HepG2 (cell line): ENCODE measurements around the gene PHYH. TPM values are rescaled to one million over a fixed set of nuclear protein-coding genes. Genes with fewer than 3 reads are reported as not detected.

ENCODE experiments used
- CEBPG ChIP-seq: IDR thresholded peaks from 2 replicates; pipeline ENCODE4 v1.6.1; 2016
- CENPX ChIP-seq: sonication (generic); formaldehyde crosslinking; IDR thresholded peaks from 2 replicates; pipeline ENCODE4 v1.9.0; 2021; ENCODE audit warnings: mild to moderate bottlenecking, missing genetic modification reagents, moderate library complexity
- FOSL1 ChIP-seq: sonication (generic); formaldehyde crosslinking; IDR thresholded peaks from 2 replicates; pipeline ENCODE4 v1.9.0; 2021; ENCODE audit warnings: missing genetic modification reagents, borderline replicate concordance
- GATAD2A ChIP-seq: IDR thresholded peaks from 2 replicates; pipeline ENCODE4 v1.6.1; 2016
- HNRNPK ChIP-seq: fragments of 200-400 bp; formaldehyde crosslinking; IDR thresholded peaks from 2 replicates; pipeline ENCODE4 v1.6.1; 2018; ENCODE audit warnings: low read length, low read depth, moderate library complexity, mild to moderate bottlenecking; ENCODE audit not compliant: poor library complexity, severe bottlenecking
- JUN ChIP-seq: sonication (generic); formaldehyde crosslinking; IDR thresholded peaks from 2 replicates; pipeline ENCODE4 v1.4.0; 2020; ENCODE audit warnings: mild to moderate bottlenecking, missing genetic modification reagents
- KAT8 ChIP-seq: IDR thresholded peaks from 2 replicates; pipeline ENCODE4 v1.6.1; 2016; ENCODE audit warnings: missing genetic modification reagents, missing compliant biosample characterization
- KLF15 ChIP-seq: sonication (generic); formaldehyde crosslinking; IDR thresholded peaks from 2 replicates; pipeline ENCODE4 v1.8.1; 2023; ENCODE audit warnings: borderline replicate concordance, mild to moderate bottlenecking, inconsistent platforms, missing genetic modification reagents, mixed read lengths
- MTA3 ChIP-seq: sonication (generic); formaldehyde crosslinking; IDR thresholded peaks from 2 replicates; pipeline ENCODE4 v1.4.0; 2020; ENCODE audit warnings: missing genetic modification reagents
- NR2F2 ChIP-seq: IDR thresholded peaks from 2 replicates; pipeline ENCODE4 v1.6.1; 2012; ENCODE audit warnings: low read depth, inconsistent platforms, borderline replicate concordance
- RARA ChIP-seq: IDR thresholded peaks from 2 replicates; pipeline ENCODE4 v1.6.1; 2016; ENCODE audit warnings: missing genetic modification reagents, missing compliant biosample characterization
- RBAK ChIP-seq: sonication (generic); formaldehyde crosslinking; IDR thresholded peaks from 2 replicates; pipeline ENCODE4 v1.5.1; 2020; ENCODE audit warnings: mild to moderate bottlenecking, missing genetic modification reagents
- RXRB ChIP-seq: IDR thresholded peaks from 2 replicates; pipeline ENCODE4 v1.6.1; 2016; ENCODE audit warnings: borderline replicate concordance, missing genetic modification reagents, missing compliant biosample characterization
- ZNF383 ChIP-seq: sonication (generic); formaldehyde crosslinking; IDR thresholded peaks from 2 replicates; pipeline ENCODE4 v1.4.0; 2020; ENCODE audit warnings: missing genetic modification reagents, mild to moderate bottlenecking, borderline replicate concordance
- ZNF547 ChIP-seq: sonication (generic); formaldehyde crosslinking; IDR thresholded peaks from 2 replicates; pipeline ENCODE4 v1.5.1; 2020; ENCODE audit warnings: mild to moderate bottlenecking, missing genetic modification reagents
- ZNF746 ChIP-seq: sonication (generic); formaldehyde crosslinking; IDR thresholded peaks from 2 replicates; pipeline ENCODE4 v1.8.0; 2022; ENCODE audit warnings: mild to moderate bottlenecking, missing genetic modification reagents
- polyA plus RNA-seq, 8 experiments: library from polyadenylated mRNA; depleted of rRNA in 3 of 8; stranded (reverse) in 7 of 8; unstranded in 1 of 8; fragments of >200 nt; fragmentation: Illumina TruSeq in 4 of 8; extraction: Trizol in 4 of 8; gene quantifications; 2 replicates each; pipeline versions ENCODE4 v1.2.1 to v1.2.3, GENCODE V29; 2011 to 2016; ENCODE audit warnings: low read depth in 4 of 8, missing spikeins in 1 of 8, mixed read lengths in 1 of 8; ENCODE audit not compliant: insufficient read depth in 1 of 8
- total RNA-seq, 5 experiments: library from RNA; depleted of rRNA; stranded (reverse); fragments of >200 nt; fragmentation: Illumina TruSeq; extraction: Trizol; gene quantifications; 2 replicates each; pipeline ENCODE4 v1.2.3, GENCODE V29; 2016; ENCODE audit warnings: low read depth in 1 of 5
- TF ChIP-seq, protein P1 (sequence below): sonication (generic); formaldehyde crosslinking; IDR thresholded peaks from 2 replicates; pipeline ENCODE4 v1.4.0; 2020; ENCODE audit warnings: missing genetic modification reagents, borderline replicate concordance
- TF ChIP-seq, protein P2 (sequence below): sonication (generic); formaldehyde crosslinking; IDR thresholded peaks from 2 replicates; pipeline ENCODE4 v1.5.1; 2020; ENCODE audit warnings: missing genetic modification reagents, mild to moderate bottlenecking, borderline replicate concordance
- TF ChIP-seq, protein P3 (sequence below): sonication (generic); formaldehyde crosslinking; IDR thresholded peaks from 2 replicates; pipeline ENCODE4 v1.5.0; 2020; ENCODE audit warnings: mild to moderate bottlenecking, missing genetic modification reagents, borderline replicate concordance
- TF ChIP-seq, protein P4 (sequence below): IDR thresholded peaks from 2 replicates; pipeline ENCODE4 v1.6.1; 2016; ENCODE audit warnings: low read depth

PHYH gene
- total and polyA plus RNA-seq, 2 of the 13 experiments (the other 11 are each of a cell fraction or from before 2014, with no cell fraction given), result 27.2 to 34.5 TPM

DNA sequence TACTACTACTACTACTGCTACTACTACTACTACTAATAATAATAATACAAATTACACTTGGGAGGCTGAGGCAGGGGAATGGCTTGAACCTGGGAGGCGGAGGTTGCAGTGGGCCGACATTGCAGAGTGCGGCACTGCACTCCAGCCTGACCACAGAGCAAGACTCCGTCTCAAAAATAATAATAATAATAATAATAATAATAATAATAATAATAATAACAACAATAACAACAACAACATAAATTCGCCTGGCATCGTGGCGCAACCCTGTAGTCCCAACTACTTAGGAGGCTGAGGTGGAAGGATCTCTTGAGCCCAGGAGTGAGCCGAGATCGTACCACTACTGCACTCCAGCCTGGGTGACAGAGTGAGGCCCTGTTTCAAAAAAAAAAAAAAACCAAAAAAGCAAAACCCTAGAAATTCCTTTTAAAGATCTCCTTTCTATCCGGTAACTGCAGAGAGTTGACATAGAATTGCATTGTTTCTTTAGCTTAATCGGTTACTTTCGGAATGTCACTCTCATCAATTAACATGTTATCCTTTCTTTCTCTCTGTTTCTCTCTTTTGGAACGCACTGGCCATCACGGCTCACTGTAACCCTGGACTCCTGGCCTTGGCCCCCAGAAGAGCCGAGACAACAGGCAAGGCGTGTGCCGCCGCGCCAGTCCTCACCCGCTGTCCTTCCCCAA lies 972 bp downstream of the PHYH start (continued):
- TF ChIP-seq, protein P1, sequence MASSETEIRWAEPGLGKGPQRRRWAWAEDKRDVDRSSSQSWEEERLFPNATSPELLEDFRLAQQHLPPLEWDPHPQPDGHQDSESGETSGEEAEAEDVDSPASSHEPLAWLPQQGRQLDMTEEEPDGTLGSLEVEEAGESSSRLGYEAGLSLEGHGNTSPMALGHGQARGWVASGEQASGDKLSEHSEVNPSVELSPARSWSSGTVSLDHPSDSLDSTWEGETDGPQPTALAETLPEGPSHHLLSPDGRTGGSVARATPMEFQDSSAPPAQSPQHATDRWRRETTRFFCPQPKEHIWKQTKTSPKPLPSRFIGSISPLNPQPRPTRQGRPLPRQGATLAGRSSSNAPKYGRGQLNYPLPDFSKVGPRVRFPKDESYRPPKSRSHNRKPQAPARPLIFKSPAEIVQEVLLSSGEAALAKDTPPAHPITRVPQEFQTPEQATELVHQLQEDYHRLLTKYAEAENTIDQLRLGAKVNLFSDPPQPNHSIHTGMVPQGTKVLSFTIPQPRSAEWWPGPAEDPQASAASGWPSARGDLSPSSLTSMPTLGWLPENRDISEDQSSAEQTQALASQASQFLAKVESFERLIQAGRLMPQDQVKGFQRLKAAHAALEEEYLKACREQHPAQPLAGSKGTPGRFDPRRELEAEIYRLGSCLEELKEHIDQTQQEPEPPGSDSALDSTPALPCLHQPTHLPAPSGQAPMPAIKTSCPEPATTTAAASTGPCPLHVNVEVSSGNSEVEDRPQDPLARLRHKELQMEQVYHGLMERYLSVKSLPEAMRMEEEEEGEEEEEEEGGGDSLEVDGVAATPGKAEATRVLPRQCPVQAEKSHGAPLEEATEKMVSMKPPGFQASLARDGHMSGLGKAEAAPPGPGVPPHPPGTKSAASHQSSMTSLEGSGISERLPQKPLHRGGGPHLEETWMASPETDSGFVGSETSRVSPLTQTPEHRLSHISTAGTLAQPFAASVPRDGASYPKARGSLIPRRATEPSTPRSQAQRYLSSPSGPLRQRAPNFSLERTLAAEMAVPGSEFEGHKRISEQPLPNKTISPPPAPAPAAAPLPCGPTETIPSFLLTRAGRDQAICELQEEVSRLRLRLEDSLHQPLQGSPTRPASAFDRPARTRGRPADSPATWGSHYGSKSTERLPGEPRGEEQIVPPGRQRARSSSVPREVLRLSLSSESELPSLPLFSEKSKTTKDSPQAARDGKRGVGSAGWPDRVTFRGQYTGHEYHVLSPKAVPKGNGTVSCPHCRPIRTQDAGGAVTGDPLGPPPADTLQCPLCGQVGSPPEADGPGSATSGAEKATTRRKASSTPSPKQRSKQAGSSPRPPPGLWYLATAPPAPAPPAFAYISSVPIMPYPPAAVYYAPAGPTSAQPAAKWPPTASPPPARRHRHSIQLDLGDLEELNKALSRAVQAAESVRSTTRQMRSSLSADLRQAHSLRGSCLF (CRISPR knock-in tag), result no peak
- TF ChIP-seq, protein P2, sequence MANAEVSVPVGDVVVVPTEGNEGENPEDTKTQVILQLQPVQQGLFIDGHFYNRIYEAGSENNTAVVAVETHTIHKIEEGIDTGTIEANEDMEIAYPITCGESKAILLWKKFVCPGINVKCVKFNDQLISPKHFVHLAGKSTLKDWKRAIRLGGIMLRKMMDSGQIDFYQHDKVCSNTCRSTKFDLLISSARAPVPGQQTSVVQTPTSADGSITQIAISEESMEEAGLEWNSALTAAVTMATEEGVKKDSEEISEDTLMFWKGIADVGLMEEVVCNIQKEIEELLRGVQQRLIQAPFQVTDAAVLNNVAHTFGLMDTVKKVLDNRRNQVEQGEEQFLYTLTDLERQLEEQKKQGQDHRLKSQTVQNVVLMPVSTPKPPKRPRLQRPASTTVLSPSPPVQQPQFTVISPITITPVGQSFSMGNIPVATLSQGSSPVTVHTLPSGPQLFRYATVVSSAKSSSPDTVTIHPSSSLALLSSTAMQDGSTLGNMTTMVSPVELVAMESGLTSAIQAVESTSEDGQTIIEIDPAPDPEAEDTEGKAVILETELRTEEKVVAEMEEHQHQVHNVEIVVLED (CRISPR knock-in tag), result no peak
- TF ChIP-seq NR2F2, result no peak
- TF ChIP-seq, protein P3, sequence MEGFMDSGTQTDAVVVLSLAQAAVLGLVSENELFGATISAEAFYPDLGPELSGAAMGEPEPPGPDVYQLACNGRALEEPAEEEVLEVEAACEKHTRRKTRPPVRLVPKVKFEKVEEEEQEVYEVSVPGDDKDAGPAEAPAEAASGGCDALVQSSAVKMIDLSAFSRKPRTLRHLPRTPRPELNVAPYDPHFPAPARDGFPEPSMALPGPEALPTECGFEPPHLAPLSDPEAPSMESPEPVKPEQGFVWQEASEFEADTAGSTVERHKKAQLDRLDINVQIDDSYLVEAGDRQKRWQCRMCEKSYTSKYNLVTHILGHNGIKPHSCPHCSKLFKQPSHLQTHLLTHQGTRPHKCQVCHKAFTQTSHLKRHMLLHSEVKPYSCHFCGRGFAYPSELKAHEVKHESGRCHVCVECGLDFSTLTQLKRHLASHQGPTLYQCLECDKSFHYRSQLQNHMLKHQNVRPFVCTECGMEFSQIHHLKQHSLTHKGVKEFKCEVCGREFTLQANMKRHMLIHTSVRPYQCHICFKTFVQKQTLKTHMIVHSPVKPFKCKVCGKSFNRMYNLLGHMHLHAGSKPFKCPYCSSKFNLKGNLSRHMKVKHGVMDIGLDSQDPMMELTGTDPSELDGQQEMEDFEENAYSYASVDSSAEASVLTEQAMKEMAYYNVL, result 0 out of 2 replicates have a peak, but pooled peaks have one; percentile 50
- peak; percentile 30; the same call in 1 of the 2 replicates for TF ChIP-seq RARA (CRISPR knock-in tag)
- no peak for TF ChIP-seq CEBPG (CRISPR knock-in tag)
- TF ChIP-seq, protein P4, sequence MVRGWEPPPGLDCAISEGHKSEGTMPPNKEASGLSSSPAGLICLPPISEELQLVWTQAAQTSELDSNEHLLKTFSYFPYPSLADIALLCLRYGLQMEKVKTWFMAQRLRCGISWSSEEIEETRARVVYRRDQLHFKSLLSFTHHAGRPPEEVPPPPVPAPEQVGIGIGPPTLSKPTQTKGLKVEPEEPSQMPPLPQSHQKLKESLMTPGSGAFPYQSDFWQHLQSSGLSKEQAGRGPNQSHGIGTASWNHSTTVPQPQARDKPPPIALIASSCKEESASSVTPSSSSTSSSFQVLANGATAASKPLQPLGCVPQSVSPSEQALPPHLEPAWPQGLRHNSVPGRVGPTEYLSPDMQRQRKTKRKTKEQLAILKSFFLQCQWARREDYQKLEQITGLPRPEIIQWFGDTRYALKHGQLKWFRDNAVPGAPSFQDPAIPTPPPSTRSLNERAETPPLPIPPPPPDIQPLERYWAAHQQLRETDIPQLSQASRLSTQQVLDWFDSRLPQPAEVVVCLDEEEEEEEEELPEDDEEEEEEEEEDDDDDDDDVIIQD (CRISPR knock-in tag), result no peak
- no peak for TF ChIP-seq MTA3 (CRISPR knock-in tag)
- no peak for TF ChIP-seq FOSL1 (CRISPR knock-in tag)
- no peak for TF ChIP-seq ZNF383
- peak; percentile 53; the same call in 1 of the 2 replicates for TF ChIP-seq RXRB (CRISPR knock-in tag)
- no peak for TF ChIP-seq RBAK (CRISPR knock-in tag)
- TF ChIP-seq KAT8, result peak; percentile 49; the same call in 1 of the 2 replicates
- TF ChIP-seq HNRNPK, result no peak
- TF ChIP-seq GATAD2A, result peak; percentile 65; the same call in 1 of the 2 replicates
- no peak for TF ChIP-seq CENPX (CRISPR knock-in tag)
- TF ChIP-seq KLF15, result no peak
- TF ChIP-seq ZNF547 (CRISPR knock-in tag), result no peak
- no peak for TF ChIP-seq JUN (CRISPR knock-in tag)
- no peak for TF ChIP-seq ZNF746
